ENCODE results near the gene DNAL1.

DNA sequence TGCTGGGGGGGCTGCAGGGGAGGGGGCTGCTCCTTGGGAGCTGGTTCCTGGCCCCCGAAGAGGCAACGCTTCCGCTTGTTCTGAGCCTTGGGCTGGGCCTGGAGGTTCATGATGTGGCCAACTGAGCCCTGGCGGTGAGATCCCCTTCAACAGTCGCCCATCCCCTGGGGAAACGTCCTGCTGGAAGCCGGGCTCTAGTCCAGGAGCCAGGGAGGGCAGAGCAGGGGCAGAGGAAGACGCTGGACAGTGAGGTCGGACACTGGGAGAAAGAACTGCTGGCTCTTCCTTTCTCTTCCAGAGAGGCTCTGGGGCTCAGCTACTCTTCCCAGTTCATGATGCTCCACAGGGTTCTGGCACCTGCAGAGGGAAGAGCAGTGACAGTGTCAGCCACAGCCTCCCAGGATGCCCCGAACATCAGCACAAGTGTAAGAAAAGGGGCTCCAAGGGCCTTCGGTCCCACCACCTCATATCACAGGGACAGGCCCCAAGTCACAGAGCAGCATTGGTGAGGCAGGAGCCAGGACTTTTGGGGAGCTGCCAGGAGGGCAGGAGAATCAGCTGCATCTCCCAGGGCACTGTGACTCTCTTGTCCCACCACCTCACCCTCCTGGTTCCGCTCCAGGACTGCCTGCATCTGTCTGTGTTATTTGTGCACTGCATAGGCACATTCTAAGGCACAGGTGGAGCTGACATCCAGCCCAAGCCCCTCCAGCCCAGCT, 95.3 kb downstream of the DNAL1 start:
- TF ChIP-seq TAF1 (IDR thresholded peaks at IDR 0.05; ENCODE audit: low read depth, low read length) = no peak
- no peak for TF ChIP-seq SPI1 (IDR thresholded peaks at IDR 0.05; ENCODE audit: low read depth, low read length)

All from GM12891 (cell line).